Lower leg skin (tissue), 3 donors: ENCODE results near the gene RPL10.

Source experiments
- CTCF ChIP-seq, 3 donors: fragments of 450-650 bp; IDR thresholded peaks; one replicate each; pipeline ENCODE4 v1.5.1; 2016; ENCODE audit warnings: antibody characterized with exemption in 3 of 3, mild to moderate bottlenecking in 3 of 3, moderate library complexity in 2 of 3
- POLR2A ChIP-seq, 2 donors: fragments of 450-650 bp; IDR thresholded peaks; one replicate each; pipeline ENCODE4 v1.6.1; 2016 to 2017; ENCODE audit warnings: antibody characterized with exemption in 2 of 2, mild to moderate bottlenecking in 1 of 2, moderate library complexity in 1 of 2

- TF ChIP-seq POLR2A (IDR thresholded peaks at IDR 0.05) (no peak), CTCF (IDR thresholded peaks at IDR 0.05) (no peak)
These were observed 22.2 kb downstream of the RPL10 start for GRCh38 chrX:154420402-154420756.
